ENCODE measurements around the gene ADARB2.

The ADARB2 gene

GRCh38 chr10:1492641-1493040, 244.7 kb downstream of the ADARB2 start:
- no peak for TF ChIP-seq SIN3A (IDR thresholded peaks at IDR 0.05; ENCODE audit: borderline replicate concordance, insufficient read depth, low read length)
- no peak for TF ChIP-seq TAF1 (IDR thresholded peaks at IDR 0.05; ENCODE audit: borderline replicate concordance, insufficient read depth, low read length)
- TF ChIP-seq REST (IDR thresholded peaks at IDR 0.05; ENCODE audit: insufficient read depth in 1 of 2, low read depth in 2 of 2, low read length in 2 of 2), result no peak
- TF ChIP-seq POLR2AphosphoS5 (IDR thresholded peaks at IDR 0.05; ENCODE audit: low read depth, low read length), result no peak
- TF ChIP-seq FOXP2 (optimal IDR thresholded peaks at IDR 0.05; ENCODE audit: borderline replicate concordance, extremely low read depth, extremely low read length, insufficient read depth), result no peak

GRCh38 chr10:1491901-1492300, 245.4 kb downstream of the ADARB2 start:
- no peak for TF ChIP-seq POLR2AphosphoS5 (IDR thresholded peaks at IDR 0.05; ENCODE audit: low read depth, low read length)
- TF ChIP-seq TAF1 (IDR thresholded peaks at IDR 0.05; ENCODE audit: borderline replicate concordance, insufficient read depth, low read length), result no peak
- TF ChIP-seq REST (IDR thresholded peaks at IDR 0.05; ENCODE audit: insufficient read depth in 1 of 2, low read depth in 2 of 2, low read length in 2 of 2), result no peak
- TF ChIP-seq FOXP2 (optimal IDR thresholded peaks at IDR 0.05; ENCODE audit: borderline replicate concordance, extremely low read depth, extremely low read length, insufficient read depth), result no peak
- no peak for TF ChIP-seq SIN3A (IDR thresholded peaks at IDR 0.05; ENCODE audit: borderline replicate concordance, insufficient read depth, low read length)

GRCh38 chr10:1489801-1490200, 247.5 kb downstream of the ADARB2 start:
- TF ChIP-seq FOXP2 (optimal IDR thresholded peaks at IDR 0.05; ENCODE audit: borderline replicate concordance, extremely low read depth, extremely low read length, insufficient read depth), result no peak
- TF ChIP-seq SIN3A (IDR thresholded peaks at IDR 0.05; ENCODE audit: borderline replicate concordance, insufficient read depth, low read length), result no peak
- no peak for TF ChIP-seq REST (IDR thresholded peaks at IDR 0.05; ENCODE audit: insufficient read depth in 1 of 2, low read depth in 2 of 2, low read length in 2 of 2)
- TF ChIP-seq POLR2AphosphoS5 (IDR thresholded peaks at IDR 0.05; ENCODE audit: low read depth, low read length), result no peak
- TF ChIP-seq TAF1 (IDR thresholded peaks at IDR 0.05; ENCODE audit: borderline replicate concordance, insufficient read depth, low read length), result no peak

GRCh38 chr10:1488970-1489548, 248.3 kb downstream of the ADARB2 start:
- no peak for TF ChIP-seq FOXP2 (optimal IDR thresholded peaks at IDR 0.05; ENCODE audit: borderline replicate concordance, extremely low read depth, extremely low read length, insufficient read depth)
- no peak for TF ChIP-seq REST (IDR thresholded peaks at IDR 0.05; ENCODE audit: insufficient read depth in 1 of 2, low read depth in 2 of 2, low read length in 2 of 2)
- TF ChIP-seq TAF1 (IDR thresholded peaks at IDR 0.05; ENCODE audit: borderline replicate concordance, insufficient read depth, low read length), result no peak
- TF ChIP-seq SIN3A (IDR thresholded peaks at IDR 0.05; ENCODE audit: borderline replicate concordance, insufficient read depth, low read length), result no peak
- no peak for TF ChIP-seq POLR2AphosphoS5 (IDR thresholded peaks at IDR 0.05; ENCODE audit: low read depth, low read length)
